T-cell (primary cell): ENCODE data around the gene UNCX. TPM values are rescaled to one million over a fixed set of nuclear protein-coding genes. Genes with fewer than 3 reads are reported as not detected.

Source experiments
- ATAC-seq, 4 experiments: fragments of 200-7000 bp in 3 of 4; fragments of 150-1000 bp in 1 of 4; cut with Tn5 transposase; replicated peaks in 1 of 4; 1 replicate in 3 of 4; 2 replicates in 1 of 4; pipeline ENCODE4 v1.10.0; 2021; ENCODE audit warnings: moderate library complexity in 3 of 4, mild to moderate bottlenecking in 2 of 4, moderate number of reproducible peaks in 1 of 4
- CTCF ChIA-PET, 2 donors: fragments of 300-600 bp; sonication (Branson Sonifier 250); formaldehyde crosslinking; loops; one replicate each; lab custom pipeline; 2022; ENCODE audit warnings: antibody characterized with exemption in 2 of 2; lab: Charles Lee
- POLR2A ChIA-PET, 2 donors: fragments of 300-600 bp; sonication (Branson Sonifier 250); formaldehyde crosslinking; loops; one replicate each; lab custom pipeline; 2022; ENCODE audit warnings: antibody characterized with exemption in 2 of 2; lab: Charles Lee
- DNase-seq, 35 experiments: peaks; one replicate each; pipeline versions ENCODE4 v3.0.0 to v3.0.0-alpha.2; 2013 to 2023
- H3K27ac ChIP-seq: one replicate; pipeline ENCODE4 v1.5.1; 2013; ENCODE audit warnings: low read length
- H3K27me3 ChIP-seq, 2 experiments: replicated peaks in 1 of 2; 1 replicate in 1 of 2; 2 replicates in 1 of 2; pipeline versions ENCODE4 v1.6.1 to v1.7.0; 2013; ENCODE audit warnings: low read length in 1 of 2, mixed read lengths in 1 of 2; ENCODE audit not compliant: control insufficient read depth in 2 of 2, insufficient read depth in 2 of 2; ENCODE audit errors: extremely low read depth in 1 of 2
- H3K36me3 ChIP-seq, 2 donors: 1 replicate in 1 of 2; 2 replicates in 1 of 2; pipeline versions ENCODE4 v1.6.1 to v1.7.0; 2013; ENCODE audit warnings: low read length in 1 of 2; ENCODE audit not compliant: control insufficient read depth in 2 of 2, insufficient read depth in 1 of 2; ENCODE audit errors: extremely low read depth in 1 of 2
- H3K4me1 ChIP-seq, 2 experiments: 1 replicate in 1 of 2; 2 replicates in 1 of 2; pipeline versions ENCODE4 v1.6.1 to v1.7.0; 2013; ENCODE audit warnings: low read length in 2 of 2, mixed read lengths in 1 of 2; ENCODE audit not compliant: insufficient read depth in 2 of 2, control insufficient read depth in 1 of 2; ENCODE audit errors: extremely low read depth in 1 of 2
- H3K4me3 ChIP-seq, 2 donors: 1 replicate in 1 of 2; 2 replicates in 1 of 2; pipeline versions ENCODE4 v1.5.1 to v1.7.0; 2013; ENCODE audit warnings: mild to moderate bottlenecking in 2 of 2, low read length in 1 of 2, moderate library complexity in 1 of 2; ENCODE audit not compliant: control insufficient read depth in 1 of 2; ENCODE audit errors: extremely low read depth in 1 of 2
- H3K9me3 ChIP-seq: 2 replicates; pipeline ENCODE4 v1.7.0; 2013
- H3K27ac Mint-ChIP-seq, 2 donors: one replicate each; pipeline ENCODE4 v1.8.0; 2020 to 2021; ENCODE audit warnings: mild to moderate bottlenecking in 2 of 2, mixed read lengths in 2 of 2
- H3K27me3 Mint-ChIP-seq, 2 donors: one replicate each; pipeline ENCODE4 v1.8.0; 2021 to 2022; ENCODE audit warnings: mixed read lengths in 2 of 2
- H3K36me3 Mint-ChIP-seq: one replicate; pipeline ENCODE4 v1.8.0; 2021; ENCODE audit warnings: mixed read lengths
- H3K4me1 Mint-ChIP-seq, 3 donors: one replicate each; pipeline ENCODE4 v1.8.0; 2020 to 2022; ENCODE audit warnings: mixed read lengths in 3 of 3, mild to moderate bottlenecking in 1 of 3
- H3K4me3 Mint-ChIP-seq, 3 donors: one replicate each; pipeline ENCODE4 v1.8.0; 2020 to 2022; ENCODE audit warnings: mild to moderate bottlenecking in 3 of 3, mixed read lengths in 3 of 3, moderate library complexity in 3 of 3
- H3K9me3 Mint-ChIP-seq, 3 donors: one replicate each; pipeline ENCODE4 v1.8.0; 2020 to 2022; ENCODE audit warnings: mixed read lengths in 3 of 3
- WGBS: methylation state at CpG from one replicate; pipeline ENCODE4 v1.1.5; 2013; ENCODE audit warnings: missing lambda C conversion rate; ENCODE audit not compliant: insufficient coverage; 5-methylcytosine and 5-hydroxymethylcytosine counted together
- total RNA-seq, 35 experiments: library from RNA in 6 of 35; stranded (reverse) in 6 of 35; fragments of 120-200 nt in 1 of 35; gene quantifications; one replicate each; pipeline versions ENCODE4 v1.2.1 to v1.2.4 and lab custom pipeline; 2013 to 2026

Gene UNCX
- total RNA-seq, 5 donors from 2014 or later (not counting 1 experiment from before 2014, with no cell fraction given), result not detected

GRCh38 chr7:1237704-1238255, 5.1 kb downstream of the UNCX start:
- H3K9me3 ChIP-seq, result no peaks in the 10 kb centered on the region
- 14% methylated on average over 26 of the region's 29 CpGs for WGBS
- POLR2A ChIA-PET, result no interaction called here
- Mint-ChIP-seq H3K4me1 (peaks cover 12 to 29% (median 25%) of the 10 kb centered on the region in 3 donors), H3K36me3 (no peaks in the 10 kb centered on the region), H3K27ac (no peak overlapping the region), H3K9me3 (no peaks in the 10 kb centered on the region), H3K27me3 (peaks cover 33 to 55% of the 10 kb centered on the region in 2 donors), H3K4me3 (peak overlapping the region in 2 of 3 donors; percentile 31 to 65)
- no peak for ATAC-seq
- CTCF ChIA-PET, result no interaction called here
- H3K27me3 ChIP-seq, result peaks cover 11 to 83% of the 10 kb centered on the region in 2 experiments
- no peak overlapping the region for H3K4me3 ChIP-seq
- H3K4me1 ChIP-seq, result peaks cover 0 to 34% of the 10 kb centered on the region in 2 experiments
- DNase-seq, result no peak
- no peak overlapping the region for H3K27ac ChIP-seq
- H3K36me3 ChIP-seq, result no peaks in the 10 kb centered on the region

- H3K9me3 Mint-ChIP-seq, result no peaks in the 10 kb centered on the region
- peaks cover 12 to 34% (median 27%) of the 10 kb centered on the region in 3 donors for H3K4me1 Mint-ChIP-seq
- ChIA-PET CTCF (no interaction called here), POLR2A (no interaction called here)
- H3K4me3 ChIP-seq, result no peak overlapping the region
- H3K27ac ChIP-seq, result no peak overlapping the region
- H3K4me3 Mint-ChIP-seq, result no peak overlapping the region
- ATAC-seq, result no peak
- no peaks in the 10 kb centered on the region for H3K36me3 ChIP-seq
- no peak overlapping the region for H3K27ac Mint-ChIP-seq
- DNase-seq, result no peak
- H3K27me3 Mint-ChIP-seq, result peaks cover 37 to 59% of the 10 kb centered on the region in 2 donors
- H3K4me1 ChIP-seq, result peaks cover 0 to 36% of the 10 kb centered on the region in 2 experiments
- WGBS, result 9% methylated on average over 11 of the region's 21 CpGs
- H3K36me3 Mint-ChIP-seq, result no peaks in the 10 kb centered on the region
- no peaks in the 10 kb centered on the region for H3K9me3 ChIP-seq
- peaks cover 11 to 85% of the 10 kb centered on the region in 2 experiments for H3K27me3 ChIP-seq
Measured at GRCh38 chr7:1238450-1238882, 5.8 kb downstream of the UNCX start.

GRCh38 chr7:1238931-1239802, 6.5 kb downstream of the UNCX start:
- H3K9me3 ChIP-seq, result no peaks in the 10 kb centered on the region
- 7% methylated on average over 5 of the region's 27 CpGs for WGBS

GRCh38 chr7:1239803-1240516, 7.3 kb downstream of the UNCX start:
- WGBS, result 11% methylated on average over 20 of the region's 29 CpGs
- ChIA-PET CTCF (interaction anchor here in 1 of 2 donors (0.9 kb wide), 1 partner anchor 12 kb away, joined by 3 read pairs; no protein-coding TSS in a partner anchor), POLR2A (interaction anchor here in 1 of 2 donors (0.6 kb wide), 1 partner anchor 13 kb away, joined by 7 read pairs; no protein-coding TSS in a partner anchor)
- H3K9me3 Mint-ChIP-seq, result no peaks in the 10 kb centered on the region
- H3K36me3 Mint-ChIP-seq, result no peaks in the 10 kb centered on the region
- no peak overlapping the region for H3K27ac Mint-ChIP-seq
- peaks cover 5 to 25% (median 22%) of the 10 kb centered on the region in 3 donors for H3K4me1 Mint-ChIP-seq
- Histone ChIP-seq H3K4me3 (no peak overlapping the region), H3K4me1 (peaks cover 0 to 23% of the 10 kb centered on the region in 2 experiments), H3K27me3 (peaks cover 14 to 85% of the 10 kb centered on the region in 2 experiments), H3K27ac (no peak overlapping the region), H3K36me3 (no peaks in the 10 kb centered on the region), H3K9me3 (no peaks in the 10 kb centered on the region)
- DNase-seq, result no peak
- no peak for ATAC-seq
- peak overlapping the region in 1 of 3 donors; percentile 20 for H3K4me3 Mint-ChIP-seq
- H3K27me3 Mint-ChIP-seq, result peaks cover 42 to 62% of the 10 kb centered on the region in 2 donors

More at GRCh38 chr7:1238931-1239802, 6.5 kb downstream of the UNCX start:
- ChIA-PET CTCF (interaction anchor here in 1 of 2 donors (0.9 kb wide), 1 partner anchor 11 kb away, joined by 3 read pairs; no protein-coding TSS in a partner anchor), POLR2A (no interaction called here)
- ATAC-seq, result no peak
- no peak for DNase-seq
- H3K4me1 Mint-ChIP-seq, result peaks cover 12 to 32% (median 29%) of the 10 kb centered on the region in 3 donors
- no peak overlapping the region for H3K4me3 Mint-ChIP-seq
- H3K36me3 ChIP-seq, result no peaks in the 10 kb centered on the region
- no peaks in the 10 kb centered on the region for H3K36me3 Mint-ChIP-seq
- peaks cover 11 to 85% of the 10 kb centered on the region in 2 experiments for H3K27me3 ChIP-seq
- H3K27ac ChIP-seq, result no peak overlapping the region
- H3K4me3 ChIP-seq, result no peak overlapping the region
- H3K9me3 Mint-ChIP-seq, result no peaks in the 10 kb centered on the region
- H3K27ac Mint-ChIP-seq, result peak overlapping the region in 1 of 2 donors; percentile 32
- peaks cover 43 to 62% of the 10 kb centered on the region in 2 donors for H3K27me3 Mint-ChIP-seq
- peaks cover 0 to 30% of the 10 kb centered on the region in 2 experiments for H3K4me1 ChIP-seq

- Histone ChIP-seq H3K36me3 (no peaks in the 10 kb centered on the region), H3K27ac (no peak overlapping the region), H3K9me3 (no peaks in the 10 kb centered on the region), H3K4me1 (peaks cover 0 to 16% of the 10 kb centered on the region in 2 experiments), H3K4me3 (no peak overlapping the region), H3K27me3 (peaks cover 12 to 85% of the 10 kb centered on the region in 2 experiments)
- ATAC-seq (no peak), DNase-seq (no peak)
- peaks cover 48 to 65% of the 10 kb centered on the region in 2 donors for H3K27me3 Mint-ChIP-seq
- WGBS, result 7% methylated on average over 29 of the region's 40 CpGs
- H3K36me3 Mint-ChIP-seq, result no peaks in the 10 kb centered on the region
- CTCF ChIA-PET, result no interaction called here
- peak overlapping the region in 1 of 3 donors; percentile 20 for H3K4me3 Mint-ChIP-seq
- H3K9me3 Mint-ChIP-seq, result no peaks in the 10 kb centered on the region
- no peak overlapping the region for H3K27ac Mint-ChIP-seq
- POLR2A ChIA-PET, result interaction anchor here in 1 of 2 donors (0.6 kb wide), 1 partner anchor 12 kb away, joined by 7 read pairs; no protein-coding TSS in a partner anchor
- peaks cover 5 to 25% (median 20%) of the 10 kb centered on the region in 3 donors for H3K4me1 Mint-ChIP-seq
Measured at GRCh38 chr7:1240517-1241257, 8.0 kb downstream of the UNCX start.
